LNCAP (cell line): ENCODE data around the gene TNIK.

Source experiments
- TF ChIP-seq, protein P1 (sequence below): fragments of 450-650 bp; IDR thresholded peaks from 2 replicates; pipeline ENCODE4 v1.5.1; 2017; ENCODE audit warnings: mild to moderate bottlenecking

The TNIK gene

DNA sequence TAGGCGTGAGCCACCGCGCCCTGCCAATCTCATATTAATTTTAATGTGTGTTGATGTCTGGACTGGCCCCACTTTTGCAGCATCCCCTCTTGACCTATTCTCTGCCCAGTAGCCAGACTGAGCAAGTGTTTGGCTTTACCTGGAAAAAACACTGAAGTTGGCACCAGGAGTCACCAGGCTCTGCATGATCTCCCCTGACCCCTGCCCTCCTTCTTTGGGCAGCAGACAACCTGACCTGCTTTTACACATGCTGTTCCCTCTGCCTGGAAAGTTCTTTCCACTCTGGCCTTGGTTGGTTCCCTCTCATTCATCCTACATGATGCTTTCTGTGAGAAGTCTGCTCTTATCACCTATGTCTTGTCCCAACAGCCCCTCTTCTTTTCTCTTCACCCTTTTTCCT, 365.8 kb downstream of the TNIK start:
- TF ChIP-seq, protein P1, sequence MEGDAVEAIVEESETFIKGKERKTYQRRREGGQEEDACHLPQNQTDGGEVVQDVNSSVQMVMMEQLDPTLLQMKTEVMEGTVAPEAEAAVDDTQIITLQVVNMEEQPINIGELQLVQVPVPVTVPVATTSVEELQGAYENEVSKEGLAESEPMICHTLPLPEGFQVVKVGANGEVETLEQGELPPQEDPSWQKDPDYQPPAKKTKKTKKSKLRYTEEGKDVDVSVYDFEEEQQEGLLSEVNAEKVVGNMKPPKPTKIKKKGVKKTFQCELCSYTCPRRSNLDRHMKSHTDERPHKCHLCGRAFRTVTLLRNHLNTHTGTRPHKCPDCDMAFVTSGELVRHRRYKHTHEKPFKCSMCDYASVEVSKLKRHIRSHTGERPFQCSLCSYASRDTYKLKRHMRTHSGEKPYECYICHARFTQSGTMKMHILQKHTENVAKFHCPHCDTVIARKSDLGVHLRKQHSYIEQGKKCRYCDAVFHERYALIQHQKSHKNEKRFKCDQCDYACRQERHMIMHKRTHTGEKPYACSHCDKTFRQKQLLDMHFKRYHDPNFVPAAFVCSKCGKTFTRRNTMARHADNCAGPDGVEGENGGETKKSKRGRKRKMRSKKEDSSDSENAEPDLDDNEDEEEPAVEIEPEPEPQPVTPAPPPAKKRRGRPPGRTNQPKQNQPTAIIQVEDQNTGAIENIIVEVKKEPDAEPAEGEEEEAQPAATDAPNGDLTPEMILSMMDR = no peak

DNA sequence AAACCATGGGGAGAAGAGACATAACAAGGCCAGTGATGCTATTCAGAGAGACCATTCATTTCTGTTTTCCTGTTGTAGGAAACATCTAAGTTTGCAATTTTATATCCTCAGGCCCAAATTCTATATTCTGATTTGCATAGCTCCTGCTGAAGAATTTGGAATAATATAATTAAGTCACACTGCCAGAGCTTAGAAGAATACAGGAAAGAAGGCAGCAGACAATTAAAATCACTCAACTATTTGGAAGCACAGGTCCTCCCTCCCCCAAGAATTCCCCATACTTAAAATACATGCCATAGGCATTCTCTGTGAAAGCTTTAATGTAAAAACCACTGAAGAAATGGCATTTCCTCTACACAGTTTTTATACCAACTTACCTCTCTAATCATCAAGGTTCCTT, 366.7 kb downstream of the TNIK start:
- TF ChIP-seq, protein P1 = no peak

DNA sequence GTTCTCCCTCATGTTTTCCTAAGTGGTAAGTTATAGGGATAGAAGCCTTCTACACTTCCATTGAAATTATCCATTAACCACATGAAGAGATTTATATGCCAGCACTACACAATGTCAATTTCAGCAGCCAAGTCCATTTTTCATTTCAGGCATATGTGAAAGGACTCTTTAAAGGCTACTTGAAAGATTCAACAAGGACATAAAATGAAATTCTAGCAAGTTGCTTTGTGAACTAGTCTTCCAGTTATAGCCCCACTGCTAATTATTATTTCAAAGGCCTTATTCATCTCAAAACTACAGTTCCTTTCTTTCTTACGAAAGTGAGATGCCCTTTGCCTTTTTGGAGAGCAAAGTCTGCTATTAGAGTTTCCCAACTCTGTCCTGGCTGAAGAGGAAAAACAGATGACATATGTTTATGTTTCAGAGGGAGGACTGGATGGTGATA, 367.7 kb downstream of the TNIK start:
- TF ChIP-seq, protein P1 = no peak

DNA sequence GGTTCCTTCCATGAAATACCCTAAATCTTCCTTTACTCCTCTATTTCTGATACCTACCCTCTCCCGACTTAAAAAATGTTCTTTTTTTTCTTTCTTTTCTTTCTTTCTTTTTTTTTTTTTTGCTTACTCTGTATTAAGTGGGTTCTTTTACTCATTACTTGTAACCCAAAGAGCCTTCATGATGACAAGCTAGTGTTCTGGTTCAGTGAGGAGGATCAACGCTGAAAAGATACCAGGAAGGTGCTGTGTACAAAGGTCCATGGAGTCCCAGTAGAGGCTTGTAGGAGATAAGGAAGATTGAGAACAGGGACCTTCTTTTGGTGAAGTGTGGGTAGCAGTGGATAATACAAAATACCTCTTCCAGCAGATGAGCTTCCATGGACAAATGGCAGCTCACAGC, 369.9 kb downstream of the TNIK start:
- TF ChIP-seq, protein P1 = no peak

DNA sequence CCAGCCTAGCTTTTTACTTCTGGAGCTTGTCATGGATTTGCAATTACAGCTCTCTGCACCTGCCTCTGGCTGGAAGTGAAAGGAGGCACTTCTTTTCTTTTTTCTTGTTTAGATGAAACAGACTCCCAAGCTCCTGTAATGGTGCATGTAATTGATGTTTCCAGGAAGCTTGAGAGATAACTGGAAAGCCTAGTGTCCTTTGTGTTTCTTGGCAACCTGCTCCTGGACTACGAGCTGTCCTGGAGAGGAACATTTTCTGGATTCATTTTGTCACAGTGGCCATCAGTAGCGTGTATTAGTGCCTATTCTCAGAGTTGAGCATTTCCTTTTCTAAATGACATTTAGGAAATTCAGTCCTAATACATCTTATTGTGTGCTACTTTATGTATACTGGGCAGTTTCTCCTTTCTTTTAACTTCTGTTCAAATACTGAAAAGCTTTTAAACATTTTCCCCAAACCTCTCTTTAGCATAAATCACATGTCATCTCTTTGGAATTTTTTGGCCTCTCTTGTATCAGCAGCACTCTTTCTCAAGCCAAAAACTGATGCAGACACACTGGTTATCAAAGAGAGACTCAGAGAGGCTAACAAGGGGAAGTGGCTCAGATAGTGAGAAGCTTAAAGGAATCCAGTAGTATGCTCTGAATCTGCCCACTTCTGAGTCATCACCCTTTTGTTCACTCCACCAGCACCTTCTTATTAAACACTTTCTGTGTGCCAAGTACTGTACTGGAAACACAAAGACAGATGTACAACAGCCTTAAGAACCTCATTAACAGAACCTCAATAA, 371.0 kb downstream of the TNIK start:
- TF ChIP-seq, protein P1 = no peak

DNA sequence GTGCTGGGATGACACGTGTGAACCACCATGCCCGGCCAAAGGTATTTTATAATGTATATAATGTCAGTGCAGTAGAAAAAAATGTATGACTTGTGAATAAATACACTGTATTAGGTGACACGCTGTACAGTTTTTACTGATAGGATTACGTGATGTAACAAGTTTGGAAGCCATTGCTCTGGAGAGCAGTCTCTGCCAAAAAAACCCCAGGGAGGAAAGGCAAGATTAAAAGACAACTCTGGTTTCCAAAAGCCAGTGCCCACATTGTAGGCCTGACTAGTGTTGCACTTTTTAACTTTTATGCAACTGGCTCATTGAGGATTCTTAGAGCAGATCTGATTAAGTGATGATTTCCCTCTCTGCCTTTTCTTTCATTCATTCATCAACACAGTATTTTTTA, 371.7 kb downstream of the TNIK start:
- TF ChIP-seq, protein P1 = no peak

DNA sequence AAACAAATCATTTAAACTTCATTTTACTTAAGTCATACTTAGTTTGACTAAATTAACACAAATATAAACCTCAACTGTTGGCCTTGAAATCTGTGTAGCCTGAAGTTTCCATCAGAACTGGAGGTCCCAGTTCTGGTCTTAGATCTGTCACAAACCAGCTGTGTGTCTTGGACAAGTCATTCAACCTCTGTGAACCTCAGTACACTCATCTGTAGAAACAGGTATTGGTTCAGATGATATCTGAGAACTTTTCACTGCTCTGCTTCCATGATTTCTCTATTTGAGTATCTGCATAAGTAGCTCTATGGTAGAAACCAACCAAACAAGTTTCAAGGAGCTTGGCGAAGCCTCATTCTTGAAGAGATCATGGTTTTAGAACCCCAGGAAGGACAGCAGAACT, 373.3 kb downstream of the TNIK start:
- TF ChIP-seq, protein P1 = no peak
